H1 (cell line): ENCODE measurements around the gene GRM8. TPM values are rescaled to one million over a fixed set of nuclear protein-coding genes. Genes with fewer than 3 reads are reported as not detected.

Source experiments
- FOSL1 ChIP-seq: IDR thresholded peaks from 2 replicates; pipeline ENCODE4 v1.6.1; 2011; ENCODE audit warnings: mild to moderate bottlenecking, low read depth, low read length, moderate library complexity; ENCODE audit not compliant: insufficient read depth
- GTF2F1 ChIP-seq: IDR thresholded peaks from 2 replicates; pipeline ENCODE4 v1.6.1; 2012; ENCODE audit warnings: low read depth, low read length, improper control_type of control experiment, borderline replicate concordance
- POLR2AphosphoS5 ChIP-seq: IDR thresholded peaks from 2 replicates; pipeline ENCODE4 v1.6.1; 2011; ENCODE audit warnings: low read depth, low read length
- POU5F1 ChIP-seq: IDR thresholded peaks from 2 replicates; pipeline ENCODE4 v1.6.1; 2011; ENCODE audit warnings: low read depth, mild to moderate bottlenecking, low read length, moderate library complexity
- RBBP5 ChIP-seq: IDR thresholded peaks from 2 replicates; pipeline ENCODE4 v1.7.1; 2012; ENCODE audit warnings: low read depth, mild to moderate bottlenecking, inconsistent platforms, low read length, moderate library complexity, borderline replicate concordance
- SP2 ChIP-seq: IDR thresholded peaks from 2 replicates; pipeline ENCODE4 v1.6.1; 2012; ENCODE audit warnings: mild to moderate bottlenecking, low read length, inconsistent platforms
- SP4 ChIP-seq: IDR thresholded peaks from 2 replicates; pipeline ENCODE4 v1.6.1; 2012; ENCODE audit warnings: low read length, inconsistent platforms
- TEAD4 ChIP-seq: IDR thresholded peaks from 2 replicates; pipeline ENCODE4 v1.6.1; 2012; ENCODE audit warnings: low read depth, low read length, inconsistent platforms, mixed read lengths
- polyA plus RNA-seq, 7 experiments: library from polyadenylated mRNA; depleted of rRNA in 3 of 7; stranded (reverse) in 5 of 7; unstranded in 2 of 7; fragments of >200 nt in 5 of 7; fragments of 200-250 nt in 2 of 7; gene quantifications; 1 replicate in 5 of 7; 2 replicates in 1 of 7; 4 replicates in 1 of 7; pipeline versions ENCODE4 v1.2.1 to v1.2.3, GENCODE V29; 2011 to 2013; ENCODE audit warnings: missing spikeins in 2 of 7, mixed read lengths in 2 of 7
- total RNA-seq: library from RNA; stranded (reverse); fragmentation: NEBNext Ultra II Directional; extraction: Animal tissue kit (Norgen Biotek cat#: 25700); gene quantifications from 2 replicates; pipeline ENCODE4 v1.2.1, GENCODE V29; 2021
- TF ChIP-seq, protein P1 (sequence below): fragments of 300-600 bp; sonication (generic); IDR thresholded peaks from 2 replicates; pipeline ENCODE4 v1.7.1; 2012; ENCODE audit warnings: low read length, moderate library complexity, mild to moderate bottlenecking, inconsistent platforms; ENCODE audit not compliant: insufficient replicate concordance
- TF ChIP-seq, protein P2 (sequence below): IDR thresholded peaks from 2 replicates; pipeline ENCODE4 v1.6.1; 2011; ENCODE audit warnings: low read length, improper control_type of control experiment
- TF ChIP-seq, protein P3 (sequence below): IDR thresholded peaks from 2 replicates; pipeline ENCODE4 v1.6.1; 2012; ENCODE audit warnings: inconsistent platforms

GRM8 gene
- total and polyA plus RNA-seq, 2 of the 8 experiments (the other 6 are each of a cell fraction or from before 2014, with no cell fraction given): 2.6 to 2.8 TPM

DNA sequence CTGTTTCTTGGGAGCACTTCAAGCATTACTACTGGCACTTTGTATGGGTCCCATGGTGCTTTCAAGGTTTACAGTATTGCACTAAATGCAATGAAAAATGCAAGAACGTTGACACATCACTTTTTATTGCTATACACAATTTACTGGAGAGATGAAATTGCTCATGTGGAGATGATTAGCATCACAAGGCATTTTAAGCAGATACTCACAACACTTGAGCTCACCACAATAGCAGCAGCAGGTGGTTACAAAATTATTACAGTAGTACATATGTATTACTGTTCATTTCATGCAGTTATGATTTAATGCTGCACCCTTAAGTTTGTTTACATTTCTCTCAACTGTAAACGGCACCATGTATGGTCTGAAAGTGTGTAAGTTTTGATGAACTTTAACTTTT, 537.7 kb downstream of the GRM8 start (continued):
- TF ChIP-seq, protein P1, sequence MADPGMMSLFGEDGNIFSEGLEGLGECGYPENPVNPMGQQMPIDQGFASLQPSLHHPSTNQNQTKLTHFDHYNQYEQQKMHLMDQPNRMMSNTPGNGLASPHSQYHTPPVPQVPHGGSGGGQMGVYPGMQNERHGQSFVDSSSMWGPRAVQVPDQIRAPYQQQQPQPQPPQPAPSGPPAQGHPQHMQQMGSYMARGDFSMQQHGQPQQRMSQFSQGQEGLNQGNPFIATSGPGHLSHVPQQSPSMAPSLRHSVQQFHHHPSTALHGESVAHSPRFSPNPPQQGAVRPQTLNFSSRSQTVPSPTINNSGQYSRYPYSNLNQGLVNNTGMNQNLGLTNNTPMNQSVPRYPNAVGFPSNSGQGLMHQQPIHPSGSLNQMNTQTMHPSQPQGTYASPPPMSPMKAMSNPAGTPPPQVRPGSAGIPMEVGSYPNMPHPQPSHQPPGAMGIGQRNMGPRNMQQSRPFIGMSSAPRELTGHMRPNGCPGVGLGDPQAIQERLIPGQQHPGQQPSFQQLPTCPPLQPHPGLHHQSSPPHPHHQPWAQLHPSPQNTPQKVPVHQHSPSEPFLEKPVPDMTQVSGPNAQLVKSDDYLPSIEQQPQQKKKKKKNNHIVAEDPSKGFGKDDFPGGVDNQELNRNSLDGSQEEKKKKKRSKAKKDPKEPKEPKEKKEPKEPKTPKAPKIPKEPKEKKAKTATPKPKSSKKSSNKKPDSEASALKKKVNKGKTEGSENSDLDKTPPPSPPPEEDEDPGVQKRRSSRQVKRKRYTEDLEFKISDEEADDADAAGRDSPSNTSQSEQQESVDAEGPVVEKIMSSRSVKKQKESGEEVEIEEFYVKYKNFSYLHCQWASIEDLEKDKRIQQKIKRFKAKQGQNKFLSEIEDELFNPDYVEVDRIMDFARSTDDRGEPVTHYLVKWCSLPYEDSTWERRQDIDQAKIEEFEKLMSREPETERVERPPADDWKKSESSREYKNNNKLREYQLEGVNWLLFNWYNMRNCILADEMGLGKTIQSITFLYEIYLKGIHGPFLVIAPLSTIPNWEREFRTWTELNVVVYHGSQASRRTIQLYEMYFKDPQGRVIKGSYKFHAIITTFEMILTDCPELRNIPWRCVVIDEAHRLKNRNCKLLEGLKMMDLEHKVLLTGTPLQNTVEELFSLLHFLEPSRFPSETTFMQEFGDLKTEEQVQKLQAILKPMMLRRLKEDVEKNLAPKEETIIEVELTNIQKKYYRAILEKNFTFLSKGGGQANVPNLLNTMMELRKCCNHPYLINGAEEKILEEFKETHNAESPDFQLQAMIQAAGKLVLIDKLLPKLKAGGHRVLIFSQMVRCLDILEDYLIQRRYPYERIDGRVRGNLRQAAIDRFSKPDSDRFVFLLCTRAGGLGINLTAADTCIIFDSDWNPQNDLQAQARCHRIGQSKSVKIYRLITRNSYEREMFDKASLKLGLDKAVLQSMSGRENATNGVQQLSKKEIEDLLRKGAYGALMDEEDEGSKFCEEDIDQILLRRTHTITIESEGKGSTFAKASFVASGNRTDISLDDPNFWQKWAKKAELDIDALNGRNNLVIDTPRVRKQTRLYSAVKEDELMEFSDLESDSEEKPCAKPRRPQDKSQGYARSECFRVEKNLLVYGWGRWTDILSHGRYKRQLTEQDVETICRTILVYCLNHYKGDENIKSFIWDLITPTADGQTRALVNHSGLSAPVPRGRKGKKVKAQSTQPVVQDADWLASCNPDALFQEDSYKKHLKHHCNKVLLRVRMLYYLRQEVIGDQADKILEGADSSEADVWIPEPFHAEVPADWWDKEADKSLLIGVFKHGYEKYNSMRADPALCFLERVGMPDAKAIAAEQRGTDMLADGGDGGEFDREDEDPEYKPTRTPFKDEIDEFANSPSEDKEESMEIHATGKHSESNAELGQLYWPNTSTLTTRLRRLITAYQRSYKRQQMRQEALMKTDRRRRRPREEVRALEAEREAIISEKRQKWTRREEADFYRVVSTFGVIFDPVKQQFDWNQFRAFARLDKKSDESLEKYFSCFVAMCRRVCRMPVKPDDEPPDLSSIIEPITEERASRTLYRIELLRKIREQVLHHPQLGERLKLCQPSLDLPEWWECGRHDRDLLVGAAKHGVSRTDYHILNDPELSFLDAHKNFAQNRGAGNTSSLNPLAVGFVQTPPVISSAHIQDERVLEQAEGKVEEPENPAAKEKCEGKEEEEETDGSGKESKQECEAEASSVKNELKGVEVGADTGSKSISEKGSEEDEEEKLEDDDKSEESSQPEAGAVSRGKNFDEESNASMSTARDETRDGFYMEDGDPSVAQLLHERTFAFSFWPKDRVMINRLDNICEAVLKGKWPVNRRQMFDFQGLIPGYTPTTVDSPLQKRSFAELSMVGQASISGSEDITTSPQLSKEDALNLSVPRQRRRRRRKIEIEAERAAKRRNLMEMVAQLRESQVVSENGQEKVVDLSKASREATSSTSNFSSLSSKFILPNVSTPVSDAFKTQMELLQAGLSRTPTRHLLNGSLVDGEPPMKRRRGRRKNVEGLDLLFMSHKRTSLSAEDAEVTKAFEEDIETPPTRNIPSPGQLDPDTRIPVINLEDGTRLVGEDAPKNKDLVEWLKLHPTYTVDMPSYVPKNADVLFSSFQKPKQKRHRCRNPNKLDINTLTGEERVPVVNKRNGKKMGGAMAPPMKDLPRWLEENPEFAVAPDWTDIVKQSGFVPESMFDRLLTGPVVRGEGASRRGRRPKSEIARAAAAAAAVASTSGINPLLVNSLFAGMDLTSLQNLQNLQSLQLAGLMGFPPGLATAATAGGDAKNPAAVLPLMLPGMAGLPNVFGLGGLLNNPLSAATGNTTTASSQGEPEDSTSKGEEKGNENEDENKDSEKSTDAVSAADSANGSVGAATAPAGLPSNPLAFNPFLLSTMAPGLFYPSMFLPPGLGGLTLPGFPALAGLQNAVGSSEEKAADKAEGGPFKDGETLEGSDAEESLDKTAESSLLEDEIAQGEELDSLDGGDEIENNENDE: no peak
- no peak for TF ChIP-seq FOSL1
- no peak for TF ChIP-seq POLR2AphosphoS5
- TF ChIP-seq SP2: no peak
- TF ChIP-seq SP4: no peak
- TF ChIP-seq TEAD4: no peak
- no peak for TF ChIP-seq GTF2F1
- TF ChIP-seq, protein P2, sequence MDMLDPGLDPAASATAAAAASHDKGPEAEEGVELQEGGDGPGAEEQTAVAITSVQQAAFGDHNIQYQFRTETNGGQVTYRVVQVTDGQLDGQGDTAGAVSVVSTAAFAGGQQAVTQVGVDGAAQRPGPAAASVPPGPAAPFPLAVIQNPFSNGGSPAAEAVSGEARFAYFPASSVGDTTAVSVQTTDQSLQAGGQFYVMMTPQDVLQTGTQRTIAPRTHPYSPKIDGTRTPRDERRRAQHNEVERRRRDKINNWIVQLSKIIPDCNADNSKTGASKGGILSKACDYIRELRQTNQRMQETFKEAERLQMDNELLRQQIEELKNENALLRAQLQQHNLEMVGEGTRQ: no peak
- TF ChIP-seq, protein P3, sequence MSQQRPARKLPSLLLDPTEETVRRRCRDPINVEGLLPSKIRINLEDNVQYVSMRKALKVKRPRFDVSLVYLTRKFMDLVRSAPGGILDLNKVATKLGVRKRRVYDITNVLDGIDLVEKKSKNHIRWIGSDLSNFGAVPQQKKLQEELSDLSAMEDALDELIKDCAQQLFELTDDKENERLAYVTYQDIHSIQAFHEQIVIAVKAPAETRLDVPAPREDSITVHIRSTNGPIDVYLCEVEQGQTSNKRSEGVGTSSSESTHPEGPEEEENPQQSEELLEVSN: no peak
- TF ChIP-seq RBBP5: no peak
- TF ChIP-seq POU5F1: no peak
